PC-9 (cell line): ENCODE measurements around the gene RGR.

Experiments
- CTCF ChIP-seq: fragments of 200-600 bp; sonication (generic); conservative IDR thresholded peaks from 2 replicates; pipeline ENCODE4 v1.6.1; 2017; ENCODE audit warnings: mixed run types, antibody characterized with exemption, mild to moderate bottlenecking, moderate library complexity
- EZH2 ChIP-seq: fragments of 200-600 bp; sonication (generic); IDR thresholded peaks from 2 replicates; pipeline ENCODE4 v1.8.0; 2017; ENCODE audit warnings: antibody characterized with exemption, low read depth

GRCh38 chr10:84235096-84235495, 9.8 kb upstream of the RGR start:
- no peak for TF ChIP-seq CTCF
- no peak for TF ChIP-seq EZH2
